ENCODE results near the gene FAM76A. TPM values are rescaled to one million over a fixed set of nuclear protein-coding genes. Genes with fewer than 3 reads are reported as not detected.

Gene FAM76A
- total RNA-seq, 1 donor from 2014 or later, result 6.1 TPM

DNA sequence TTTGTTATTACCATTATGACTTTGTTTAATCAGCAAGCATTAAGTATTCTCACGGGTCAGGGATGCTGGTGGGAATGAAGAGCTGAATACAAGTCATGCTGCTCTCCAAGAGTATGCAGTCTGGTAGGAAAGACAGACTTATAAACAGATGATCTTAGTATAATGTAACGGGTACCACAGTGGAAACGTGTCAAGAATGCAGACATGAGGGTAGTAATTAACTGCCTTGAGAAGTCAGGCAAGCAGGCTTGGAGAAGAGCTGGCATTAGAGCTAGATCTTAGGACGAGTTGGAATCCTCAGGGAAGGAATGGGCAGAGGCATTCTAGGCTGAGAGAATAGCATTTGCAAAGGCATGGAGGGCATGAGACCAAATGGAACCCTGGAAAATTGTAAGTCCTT is 19.7 kb downstream of the FAM76A start:
- FAIRE-seq, result no peak

GRCh38 chr1:27752360-27752759 is 26.6 kb downstream of the FAM76A start:
- Histone ChIP-seq H3K4me2 (ENCODE audit: low read length) (no peak overlapping the region), H3K79me2 (ENCODE audit: insufficient read depth, low read length) (no peaks in the 10 kb centered on the region), H3K36me3 (ENCODE audit: insufficient read depth, low read length) (peaks cover 22% of the 10 kb centered on the region), H3K9ac (ENCODE audit: low read length) (no peak overlapping the region), H3K27ac (ENCODE audit: low read depth, low read length) (no peak overlapping the region), H4K20me1 (ENCODE audit: insufficient read depth, low read length) (no peaks in the 10 kb centered on the region), H2AFZ (ENCODE audit: low read depth, low read length) (no peak overlapping the region), H3K9me3 (ENCODE audit: insufficient read depth, low read depth, low read length) (no peaks in the 10 kb centered on the region), H3K27me3 (ENCODE audit: insufficient read depth, low read length) (no peaks in the 10 kb centered on the region), H3K4me3 (ENCODE audit: insufficient read depth, low read depth, low read length) (no peak overlapping the region), H3K4me1 (ENCODE audit: insufficient read depth, low read length) (no peaks in the 10 kb centered on the region)
- no peak for FAIRE-seq
- H3K9me3 Mint-ChIP-seq (ENCODE audit: unreplicated experiment), result no peaks in the 10 kb centered on the region
- H3K4me3 Mint-ChIP-seq (ENCODE audit: unreplicated experiment), result no peak overlapping the region
- peaks cover 9% of the 10 kb centered on the region for H3K4me1 Mint-ChIP-seq (ENCODE audit: low read depth, unreplicated experiment)
- H3K27me3 Mint-ChIP-seq (ENCODE audit: low read depth, unreplicated experiment), result no peaks in the 10 kb centered on the region
- DNase-seq (ENCODE audit: low read depth), result no peak
- no peak overlapping the region for H3K27ac Mint-ChIP-seq (ENCODE audit: unreplicated experiment)
- TF ChIP-seq, protein P1, sequence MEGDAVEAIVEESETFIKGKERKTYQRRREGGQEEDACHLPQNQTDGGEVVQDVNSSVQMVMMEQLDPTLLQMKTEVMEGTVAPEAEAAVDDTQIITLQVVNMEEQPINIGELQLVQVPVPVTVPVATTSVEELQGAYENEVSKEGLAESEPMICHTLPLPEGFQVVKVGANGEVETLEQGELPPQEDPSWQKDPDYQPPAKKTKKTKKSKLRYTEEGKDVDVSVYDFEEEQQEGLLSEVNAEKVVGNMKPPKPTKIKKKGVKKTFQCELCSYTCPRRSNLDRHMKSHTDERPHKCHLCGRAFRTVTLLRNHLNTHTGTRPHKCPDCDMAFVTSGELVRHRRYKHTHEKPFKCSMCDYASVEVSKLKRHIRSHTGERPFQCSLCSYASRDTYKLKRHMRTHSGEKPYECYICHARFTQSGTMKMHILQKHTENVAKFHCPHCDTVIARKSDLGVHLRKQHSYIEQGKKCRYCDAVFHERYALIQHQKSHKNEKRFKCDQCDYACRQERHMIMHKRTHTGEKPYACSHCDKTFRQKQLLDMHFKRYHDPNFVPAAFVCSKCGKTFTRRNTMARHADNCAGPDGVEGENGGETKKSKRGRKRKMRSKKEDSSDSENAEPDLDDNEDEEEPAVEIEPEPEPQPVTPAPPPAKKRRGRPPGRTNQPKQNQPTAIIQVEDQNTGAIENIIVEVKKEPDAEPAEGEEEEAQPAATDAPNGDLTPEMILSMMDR (IDR thresholded peaks at IDR 0.05; ENCODE audit: insufficient read depth, low read depth, low read length), result no peak
- no peak for TF ChIP-seq EZH2 (IDR thresholded peaks at IDR 0.05; ENCODE audit: insufficient read depth, low read length)
- H3K36me3 Mint-ChIP-seq (ENCODE audit: low read depth, unreplicated experiment), result peaks cover 21% of the 10 kb centered on the region

More for the DNA sequence above, 19.7 kb downstream of the FAM76A start:
- Mint-ChIP-seq H3K9me3 (ENCODE audit: unreplicated experiment) (no peaks in the 10 kb centered on the region), H3K27ac (ENCODE audit: unreplicated experiment) (no peak overlapping the region), H3K27me3 (ENCODE audit: low read depth, unreplicated experiment) (no peaks in the 10 kb centered on the region), H3K36me3 (ENCODE audit: low read depth, unreplicated experiment) (peaks cover 13% of the 10 kb centered on the region), H3K4me1 (ENCODE audit: low read depth, unreplicated experiment) (no peaks in the 10 kb centered on the region), H3K4me3 (ENCODE audit: unreplicated experiment) (no peak overlapping the region)
- Histone ChIP-seq H4K20me1 (ENCODE audit: insufficient read depth, low read length) (no peaks in the 10 kb centered on the region), H2AFZ (ENCODE audit: low read depth, low read length) (no peak overlapping the region), H3K4me1 (ENCODE audit: insufficient read depth, low read length) (no peaks in the 10 kb centered on the region), H3K36me3 (ENCODE audit: insufficient read depth, low read length) (peaks cover 21% of the 10 kb centered on the region), H3K79me2 (ENCODE audit: insufficient read depth, low read length) (no peaks in the 10 kb centered on the region), H3K4me3 (ENCODE audit: insufficient read depth, low read depth, low read length) (no peak overlapping the region), H3K9me3 (ENCODE audit: insufficient read depth, low read depth, low read length) (no peaks in the 10 kb centered on the region), H3K27me3 (ENCODE audit: insufficient read depth, low read length) (no peaks in the 10 kb centered on the region), H3K4me2 (ENCODE audit: low read length) (no peak overlapping the region), H3K9ac (ENCODE audit: low read length) (no peak overlapping the region), H3K27ac (ENCODE audit: low read depth, low read length) (no peak overlapping the region)
- DNase-seq (ENCODE audit: low read depth), result no peak
- TF ChIP-seq, protein P1 (IDR thresholded peaks at IDR 0.05; ENCODE audit: insufficient read depth, low read depth, low read length), result no peak
- no peak for TF ChIP-seq EZH2 (IDR thresholded peaks at IDR 0.05; ENCODE audit: insufficient read depth, low read length)

DNA sequence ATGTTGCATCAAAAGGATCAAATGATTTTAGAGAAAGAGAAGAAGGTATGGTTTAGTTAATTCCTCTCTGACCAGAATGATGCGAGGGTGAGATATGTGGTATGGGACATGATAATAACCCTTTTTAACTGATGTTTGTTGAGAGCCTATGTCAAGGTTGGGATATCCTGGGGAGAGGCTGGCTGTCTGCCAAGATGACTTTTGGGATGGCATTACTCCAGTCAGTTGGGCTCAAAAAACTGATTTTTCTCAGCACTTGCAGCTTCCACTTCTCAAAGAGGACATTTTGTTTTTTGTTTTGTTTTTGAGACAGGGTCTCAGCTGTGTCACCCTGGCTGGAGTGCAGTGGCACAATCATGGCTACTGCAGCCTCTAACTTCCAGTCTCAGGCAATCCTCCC is 29.5 kb downstream of the FAM76A start:
- Mint-ChIP-seq H3K27me3 (ENCODE audit: low read depth, unreplicated experiment) (no peaks in the 10 kb centered on the region), H3K4me1 (ENCODE audit: low read depth, unreplicated experiment) (peaks cover 9% of the 10 kb centered on the region), H3K36me3 (ENCODE audit: low read depth, unreplicated experiment) (peaks cover 20% of the 10 kb centered on the region), H3K27ac (ENCODE audit: unreplicated experiment) (no peak overlapping the region), H3K9me3 (ENCODE audit: unreplicated experiment) (no peaks in the 10 kb centered on the region), H3K4me3 (ENCODE audit: unreplicated experiment) (no peak overlapping the region)
- no peak overlapping the region for H3K4me2 ChIP-seq (ENCODE audit: low read length)
- H3K79me2 ChIP-seq (ENCODE audit: insufficient read depth, low read length), result no peaks in the 10 kb centered on the region
- FAIRE-seq (no peak), DNase-seq (ENCODE audit: low read depth) (no peak)
- no peaks in the 10 kb centered on the region for H3K9me3 ChIP-seq (ENCODE audit: insufficient read depth, low read depth, low read length)
- no peak overlapping the region for H2AFZ ChIP-seq (ENCODE audit: low read depth, low read length)
- H3K4me1 ChIP-seq (ENCODE audit: insufficient read depth, low read length), result no peaks in the 10 kb centered on the region
- H3K27me3 ChIP-seq (ENCODE audit: insufficient read depth, low read length), result no peaks in the 10 kb centered on the region
- H4K20me1 ChIP-seq (ENCODE audit: insufficient read depth, low read length), result no peaks in the 10 kb centered on the region
- TF ChIP-seq, protein P1 (IDR thresholded peaks at IDR 0.05; ENCODE audit: insufficient read depth, low read depth, low read length), result no peak
- no peak for TF ChIP-seq EZH2 (IDR thresholded peaks at IDR 0.05; ENCODE audit: insufficient read depth, low read length)
- peaks cover 9% of the 10 kb centered on the region for H3K36me3 ChIP-seq (ENCODE audit: insufficient read depth, low read length)
- no peak overlapping the region for H3K9ac ChIP-seq (ENCODE audit: low read length)
- no peak overlapping the region for H3K27ac ChIP-seq (ENCODE audit: low read depth, low read length)
- H3K4me3 ChIP-seq (ENCODE audit: insufficient read depth, low read depth, low read length), result no peak overlapping the region
